ENCODE measurements around the gene SLC44A3. TPM values are rescaled to one million over a fixed set of nuclear protein-coding genes. Genes with fewer than 3 reads are reported as not detected.
"Not testable (repeated sequence)": the region's sequence is repeated elsewhere in the genome, so short reads cannot be mapped to it uniquely, and the experiment has no call there.

The SLC44A3 gene
- polyA plus RNA-seq, 2 of the 4 experiments (the other 2 are of a cell fraction), result 1.9 to 5.4 TPM

GRCh38 chr1:94937820-94938219, 117.7 kb downstream of the SLC44A3 start (continued):
- TF ChIP-seq RFX5 (IDR thresholded peaks at IDR 0.05) (no peak), ZSCAN20 (CRISPR knock-in tag; IDR thresholded peaks at IDR 0.05) (no peak), CBX2 (IDR thresholded peaks at IDR 0.05; ENCODE audit: borderline replicate concordance, low read depth) (no peak), GATA3 (IDR thresholded peaks at IDR 0.05; ENCODE audit: borderline replicate concordance) (no peak), FOSL2 (IDR thresholded peaks at IDR 0.05) (no peak), FOSL2 (CRISPR knock-in tag; IDR thresholded peaks at IDR 0.05) (no peak)

GRCh38 chr1:94940738-94941137, 120.6 kb downstream of the SLC44A3 start:
- TF ChIP-seq SMC3 (IDR thresholded peaks at IDR 0.05), result no peak
- no peak for TF ChIP-seq ELK1 (IDR thresholded peaks at IDR 0.05; ENCODE audit: low read depth, low read length)
- no peak for TF ChIP-seq CBX2 (IDR thresholded peaks at IDR 0.05; ENCODE audit: borderline replicate concordance, low read depth)
- no peak for TF ChIP-seq GATA3 (IDR thresholded peaks at IDR 0.05; ENCODE audit: borderline replicate concordance)
- TF ChIP-seq CEBPB (IDR thresholded peaks at IDR 0.05), result no peak
- no peak for TF ChIP-seq EHMT2 (IDR thresholded peaks at IDR 0.05; ENCODE audit: low read depth)
- TF ChIP-seq ZNF302 (CRISPR knock-in tag; IDR thresholded peaks at IDR 0.05), result no peak
- TF ChIP-seq RAD21 (conservative IDR thresholded peaks at IDR 0.05 in 1 of 2, IDR thresholded peaks at IDR 0.05 in 1 of 2), result no peak
- no peak for TF ChIP-seq ZC3H11A (IDR thresholded peaks at IDR 0.05)
- TF ChIP-seq EHF (CRISPR knock-in tag; IDR thresholded peaks at IDR 0.05), result no peak
- CTCF ChIA-PET, result interaction anchor here (1.2 to 2.7 kb wide), 2 partner anchors 86 to 101 kb away, joined by 5 to 8 read pairs; no protein-coding TSS in a partner anchor
- FAIRE-seq (no peak), ATAC-seq (no peak), DNase-seq (ENCODE audit: low read depth in 1 of 2, low spot score in 1 of 2) (no peak)
- Histone ChIP-seq H3K4me3 (no peak overlapping the region), H3K4me2 (no peak overlapping the region), H3K4me1 (peaks cover 71% of the 10 kb centered on the region), H3K27ac (peak overlapping the region; percentile 79 to 87), H3K9me3 (peaks cover 3% of the 10 kb centered on the region; the same call in 1 of the 3 replicates)
- 96% methylated on average over 3 of the region's 3 CpGs for whole genome bisulfite sequencing (ENCODE audit: missing lambda C conversion rate)
- POLR2A ChIA-PET, result interaction anchor here (1.4 kb wide), 1 partner anchor 14 kb away, joined by 3 read pairs; the partner anchor contains the start of gene CNN3

- Histone ChIP-seq H3K27ac (peak overlapping the region; percentile 79 to 87), H3K4me2 (peak overlapping the region; percentile 58), H3K4me1 (peaks cover 63% of the 10 kb centered on the region)
- CTCF ChIA-PET, result interaction anchor here (0.6 to 2.7 kb wide), 3 partner anchors 37 to 100 kb away, joined by 4 to 8 read pairs (median 4); no protein-coding TSS in a partner anchor
- FAIRE-seq; H3K4me3 ChIP-seq; H3K9me3 ChIP-seq; DNase-seq (ENCODE audit: low read depth in 1 of 2, low spot score in 1 of 2): not testable (repeated sequence)
- POLR2A ChIA-PET, result interaction anchor here (1.4 kb wide), 1 partner anchor 15 kb away, joined by 3 read pairs; the partner anchor contains the start of gene CNN3
- peak in 1 of 2 experiments; percentile 38; a peak in 3 of 6 replicates for ATAC-seq
- WGBS (ENCODE audit: missing lambda C conversion rate), result 100% methylated on average over 1 of the region's 1 CpG
Observed at GRCh38 chr1:94941480-94941879, 121.3 kb downstream of the SLC44A3 start.

DNA sequence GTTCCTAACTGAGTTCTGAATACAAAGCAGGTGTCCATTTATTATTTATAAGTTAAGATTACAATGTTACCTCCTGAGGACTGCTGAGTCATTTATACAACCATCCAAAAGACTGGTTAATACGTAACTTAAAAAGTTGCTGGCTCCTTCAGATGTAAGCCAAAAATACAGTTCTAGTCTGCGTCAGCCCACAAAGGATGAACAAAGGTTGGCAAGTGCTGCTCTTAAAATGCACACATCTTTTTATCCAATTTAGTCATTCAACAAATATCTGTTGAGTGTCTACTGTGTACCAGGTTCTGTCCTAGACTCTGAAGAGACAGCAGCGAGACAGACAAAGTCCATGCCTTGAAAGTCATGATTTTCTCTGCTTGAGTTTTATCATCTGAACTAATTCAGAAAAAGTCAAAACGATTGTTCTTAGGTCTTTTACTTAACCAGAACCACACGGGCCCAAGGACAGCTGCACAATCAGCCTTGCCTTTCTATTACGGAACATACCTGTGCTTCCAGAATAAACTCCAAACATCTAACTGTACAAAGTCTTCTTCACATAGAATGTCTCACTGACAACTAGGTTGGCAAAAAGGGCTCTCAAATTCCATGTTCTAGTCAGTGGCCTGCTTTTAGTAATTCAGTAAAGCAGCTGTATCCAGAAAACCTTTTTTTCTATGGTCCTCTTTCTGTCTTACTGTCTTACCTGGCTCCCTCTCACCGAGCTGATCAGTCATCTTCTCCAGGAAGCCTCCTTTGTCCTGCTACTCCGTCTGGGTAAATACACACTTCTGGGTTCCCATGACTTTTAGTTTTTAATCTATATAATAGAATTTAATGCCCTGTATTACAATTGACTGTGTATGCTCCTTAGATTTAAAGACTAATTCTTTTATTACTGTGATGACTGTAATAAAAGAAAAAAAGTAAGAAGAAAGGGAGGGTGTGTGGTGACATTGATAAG, 122.3 kb downstream of the SLC44A3 start:
- DNase-seq (ENCODE audit: low read depth in 1 of 2, low spot score in 1 of 2) (peak; percentile 31 to 84), FAIRE-seq (peak; percentile 82), ATAC-seq (peak; percentile 85 to 86)
- Histone ChIP-seq H3K9me3 (peaks cover 3% of the 10 kb centered on the region; the same call in 1 of the 3 replicates), H3K4me2 (peak overlapping the region; percentile 58), H3K4me3 (no peak overlapping the region), H3K4me1 (peaks cover 57% of the 10 kb centered on the region), H3K27ac (peak overlapping the region; percentile 79 to 87)
- POLR2A ChIA-PET, result interaction anchor here (0.9 kb wide), 1 partner anchor 16 kb away, joined by 3 read pairs; the partner anchor contains the start of gene CNN3
- no peak for TF ChIP-seq BHLHE40 (IDR thresholded peaks at IDR 0.05; ENCODE audit: low read depth, low read length)
- TF ChIP-seq CEBPB (IDR thresholded peaks at IDR 0.05), result peak in 1 of 2 experiments; percentile 14; a peak in 1 of 4 replicates
- TF ChIP-seq MAFK (IDR thresholded peaks at IDR 0.05; ENCODE audit: partially characterized antibody), result peak; percentile 96
- no peak for TF ChIP-seq RARB (CRISPR knock-in tag; IDR thresholded peaks at IDR 0.05)
- peak; percentile 48 to 60; a peak in 2 of 5 replicates for TF ChIP-seq JUN (IDR thresholded peaks at IDR 0.05)
- TF ChIP-seq EP300 (IDR thresholded peaks at IDR 0.05), result peak; percentile 26 to 61; a peak in 1 of 5 replicates
- no peak for TF ChIP-seq ZFP36 (IDR thresholded peaks at IDR 0.05; ENCODE audit: borderline replicate concordance, partially characterized antibody)
- peak; percentile 67 for TF ChIP-seq JUNB (IDR thresholded peaks at IDR 0.05)
- peak; percentile 50; the same call in 1 of the 2 replicates for TF ChIP-seq MAX (IDR thresholded peaks at IDR 0.05)
- TF ChIP-seq CHD2 (IDR thresholded peaks at IDR 0.05; ENCODE audit: low read length, partially characterized antibody), result no peak
- TF ChIP-seq POLR2A (IDR thresholded peaks at IDR 0.05; ENCODE audit: low read length), result no peak
- TF ChIP-seq MAZ (IDR thresholded peaks at IDR 0.05; ENCODE audit: borderline replicate concordance, low read depth, low read length), result no peak
- TF ChIP-seq RNF2 (IDR thresholded peaks at IDR 0.05; ENCODE audit: borderline replicate concordance, low read depth), result no peak
- TF ChIP-seq GATA3 (IDR thresholded peaks at IDR 0.05; ENCODE audit: borderline replicate concordance), result peak; percentile 74; the same call in 1 of the 2 replicates
- TF ChIP-seq RAD21 (conservative IDR thresholded peaks at IDR 0.05 in 1 of 2, IDR thresholded peaks at IDR 0.05 in 1 of 2), result peak in 1 of 2 experiments; percentile 18; a peak in 1 of 5 replicates
- no peak for TF ChIP-seq NR3C1 (IDR thresholded peaks at IDR 0.05)
- TF ChIP-seq NFE2L2 (conservative IDR thresholded peaks at IDR 0.05; ENCODE audit: low read length), result peak; percentile 62; the same call in 1 of the 2 replicates
- peak; percentile 51 for TF ChIP-seq FOSL2 (IDR thresholded peaks at IDR 0.05)
- peak; percentile 62 for TF ChIP-seq FOSL2 (CRISPR knock-in tag; IDR thresholded peaks at IDR 0.05)
- CTCF ChIA-PET, result interaction anchor here (1.6 to 3.0 kb wide), 4 partner anchors 88 to 101 kb away, joined by 4 to 10 read pairs (median 6); no protein-coding TSS in a partner anchor
- WGBS (ENCODE audit: missing lambda C conversion rate), result 15% methylated on average over 8 of the region's 8 CpGs
